Measurements from ENCODE around the gene PRXL2A. TPM values are rescaled to one million over a fixed set of nuclear protein-coding genes. Genes with fewer than 3 reads are reported as not detected.

PRXL2A gene
- total and polyA plus RNA-seq, 10 of the 15 experiments (the other 5 are each of a cell fraction or from before 2014, with no cell fraction given): 2.8 to 15.6 (median 11.1) TPM

GRCh38 chr10:80409121-80409520 lies 770 bp downstream of the PRXL2A start:
- FAIRE-seq (no peak), ATAC-seq (no peak), DNase-seq (ENCODE audit: low read depth, low spot score) (no peak)
- Histone ChIP-seq H3K4me1 (ENCODE audit: control insufficient read depth, insufficient read depth, low read length) (no peaks in the 10 kb centered on the region; the same call in 1 of the 2 replicates), H3K9me3 (replicated peaks; ENCODE audit: control insufficient read depth, insufficient read depth, low read length) (no peaks in the 10 kb centered on the region), H3K4me2 (ENCODE audit: control insufficient read depth, insufficient read depth) (peak overlapping the region; percentile 68), H3K36me3 (ENCODE audit: control insufficient read depth in 2 of 2, insufficient read depth in 2 of 2, low read length in 1 of 2) (no peaks in the 10 kb centered on the region), H2AFZ (ENCODE audit: control insufficient read depth, low read depth, low read length) (peak overlapping the region; percentile 88; the same call in 1 of the 2 replicates), H4K20me1 (ENCODE audit: control insufficient read depth, insufficient read depth) (no peaks in the 10 kb centered on the region), H3K27me3 (replicated peaks in 1 of 2; ENCODE audit: control insufficient read depth in 2 of 2, insufficient read depth in 2 of 2, low read length in 1 of 2) (peaks cover 0 to 3% of the 10 kb centered on the region in 2 experiments; a peak in 2 of 4 replicates), H3K9ac (ENCODE audit: control insufficient read depth, insufficient read depth, low read length) (peak overlapping the region; percentile 64), H3K27ac (ENCODE audit: control insufficient read depth, insufficient read depth) (no peak overlapping the region), H3K4me3 (peak overlapping the region; percentile 77), H3K79me2 (ENCODE audit: control insufficient read depth, insufficient read depth, low read length) (no peaks in the 10 kb centered on the region)
- intact Hi-C loops (cut with micrococcal nuclease; ENCODE audit: unreplicated experiment): no loop called here
- ChIA-PET RAD21 (ENCODE audit: unreplicated experiment) (interaction anchor here (3.3 kb wide), 1 partner anchor 12 kb away, joined by 22 read pairs; no protein-coding TSS in a partner anchor), CTCF (interaction anchor here (0.8 kb wide), 1 partner anchor 11 kb away, joined by 3 read pairs; no protein-coding TSS in a partner anchor), POLR2A (interaction anchor here (0.5 to 1.1 kb wide), 2 partner anchors 12 to 15 kb away, joined by 3 to 7 read pairs; no protein-coding TSS in a partner anchor), SMC1A (ENCODE audit: uncharacterized antibody, unreplicated experiment) (interaction anchor here (2.7 kb wide), 1 partner anchor 13 kb away, joined by 8 read pairs; no protein-coding TSS in a partner anchor)
- WGBS (ENCODE audit: insufficient coverage, insufficient replicate concordance, low lambda C conversion rate, missing lambda C conversion rate): 63% methylated on average over 12 of the region's 12 CpGs
- BruUV-seq (replicated peaks): no TSS peak
- in situ Hi-C loops (cut with MboI): no loop called here
- no peak for TF ChIP-seq MTA2 (IDR thresholded peaks at IDR 0.05; ENCODE audit: low read depth)
- no peak for TF ChIP-seq YBX1 (IDR thresholded peaks at IDR 0.05)
- no peak for TF ChIP-seq MTA3 (IDR thresholded peaks at IDR 0.05; ENCODE audit: borderline replicate concordance, low read length)
- TF ChIP-seq RAD21 (IDR thresholded peaks at IDR 0.05; ENCODE audit: insufficient read depth, low read depth, low read length): no peak
- no peak for TF ChIP-seq POLR2AphosphoS2 (IDR thresholded peaks at IDR 0.05; ENCODE audit: low read depth, low read length)
- no peak for TF ChIP-seq IKZF2 (IDR thresholded peaks at IDR 0.05)
- no peak for TF ChIP-seq BHLHE40 (IDR thresholded peaks at IDR 0.05; ENCODE audit: borderline replicate concordance in 1 of 2, low read depth in 2 of 2, low read length in 1 of 2)
- no peak for TF ChIP-seq STAT3 (IDR thresholded peaks at IDR 0.05; ENCODE audit: low read depth, low read length)

Measured in GM12878 (cell line).